Measurements from ENCODE around the gene LRMDA.

The LRMDA gene

GRCh38 chr10:75772153-75772887, 340.9 kb downstream of the LRMDA start:
- Histone ChIP-seq H3K9me3 (ENCODE audit: control insufficient read depth, insufficient read depth, low read length) (no peaks in the 10 kb centered on the region), H3K27ac (ENCODE audit: low read depth, low read length) (no peak overlapping the region), H3K27me3 (ENCODE audit: control insufficient read depth, insufficient read depth, low read length) (no peaks in the 10 kb centered on the region), H3K9ac (ENCODE audit: low read depth, low read length) (no peak overlapping the region), H3K36me3 (ENCODE audit: control insufficient read depth, insufficient read depth, low read length) (no peaks in the 10 kb centered on the region), H3K4me1 (ENCODE audit: control insufficient read depth, insufficient read depth, low read length) (0 out of 2 replicates have a peak, but pooled peaks cover 4% of the 10 kb centered on the region), H3K4me3 (ENCODE audit: low read depth, low read length) (no peak overlapping the region)

GRCh38 chr10:75773231-75773780, 341.9 kb downstream of the LRMDA start:
- Histone ChIP-seq H3K36me3 (ENCODE audit: control insufficient read depth, insufficient read depth, low read length) (no peaks in the 10 kb centered on the region), H3K4me3 (ENCODE audit: low read depth, low read length) (no peak overlapping the region), H3K9ac (ENCODE audit: low read depth, low read length) (no peak overlapping the region), H3K9me3 (ENCODE audit: control insufficient read depth, insufficient read depth, low read length) (no peaks in the 10 kb centered on the region), H3K4me1 (ENCODE audit: control insufficient read depth, insufficient read depth, low read length) (0 out of 2 replicates have a peak, but pooled peaks cover 4% of the 10 kb centered on the region), H3K27ac (ENCODE audit: low read depth, low read length) (no peak overlapping the region), H3K27me3 (ENCODE audit: control insufficient read depth, insufficient read depth, low read length) (no peaks in the 10 kb centered on the region)

- H3K4me1 ChIP-seq (ENCODE audit: control insufficient read depth, insufficient read depth, low read length), result 0 out of 2 replicates have a peak, but pooled peaks cover 4% of the 10 kb centered on the region
- no peak overlapping the region for H3K27ac ChIP-seq (ENCODE audit: low read depth, low read length)
- H3K9ac ChIP-seq (ENCODE audit: low read depth, low read length), result no peak overlapping the region
- H3K27me3 ChIP-seq (ENCODE audit: control insufficient read depth, insufficient read depth, low read length), result no peaks in the 10 kb centered on the region
- H3K9me3 ChIP-seq (ENCODE audit: control insufficient read depth, insufficient read depth, low read length), result no peaks in the 10 kb centered on the region
- no peaks in the 10 kb centered on the region for H3K36me3 ChIP-seq (ENCODE audit: control insufficient read depth, insufficient read depth, low read length)
- no peak overlapping the region for H3K4me3 ChIP-seq (ENCODE audit: low read depth, low read length)
Observed at GRCh38 chr10:75773813-75774782, 342.7 kb downstream of the LRMDA start.

GRCh38 chr10:75774783-75775490, 343.5 kb downstream of the LRMDA start:
- Histone ChIP-seq H3K9ac (ENCODE audit: low read depth, low read length) (no peak overlapping the region), H3K27ac (ENCODE audit: low read depth, low read length) (no peak overlapping the region), H3K4me1 (ENCODE audit: control insufficient read depth, insufficient read depth, low read length) (0 out of 2 replicates have a peak, but pooled peaks cover 4% of the 10 kb centered on the region), H3K9me3 (ENCODE audit: control insufficient read depth, insufficient read depth, low read length) (no peaks in the 10 kb centered on the region), H3K27me3 (ENCODE audit: control insufficient read depth, insufficient read depth, low read length) (no peaks in the 10 kb centered on the region), H3K36me3 (ENCODE audit: control insufficient read depth, insufficient read depth, low read length) (no peaks in the 10 kb centered on the region), H3K4me3 (ENCODE audit: low read depth, low read length) (no peak overlapping the region)

GRCh38 chr10:75776738-75777504, 345.5 kb downstream of the LRMDA start:
- peaks cover 10% of the 10 kb centered on the region for H3K4me1 ChIP-seq (ENCODE audit: control insufficient read depth, insufficient read depth, low read length)
- no peaks in the 10 kb centered on the region for H3K27me3 ChIP-seq (ENCODE audit: control insufficient read depth, insufficient read depth, low read length)
- no peaks in the 10 kb centered on the region for H3K9me3 ChIP-seq (ENCODE audit: control insufficient read depth, insufficient read depth, low read length)
- no peaks in the 10 kb centered on the region for H3K36me3 ChIP-seq (ENCODE audit: control insufficient read depth, insufficient read depth, low read length)
- no peak overlapping the region for H3K9ac ChIP-seq (ENCODE audit: low read depth, low read length)
- no peak overlapping the region for H3K27ac ChIP-seq (ENCODE audit: low read depth, low read length)
- H3K4me3 ChIP-seq (ENCODE audit: low read depth, low read length), result no peak overlapping the region

GRCh38 chr10:75778665-75779064, 347.2 kb downstream of the LRMDA start:
- Histone ChIP-seq H3K4me3 (ENCODE audit: low read depth, low read length) (no peak overlapping the region), H3K9me3 (ENCODE audit: control insufficient read depth, insufficient read depth, low read length) (no peaks in the 10 kb centered on the region), H3K9ac (ENCODE audit: low read depth, low read length) (no peak overlapping the region), H3K4me1 (ENCODE audit: control insufficient read depth, insufficient read depth, low read length) (peaks cover 16% of the 10 kb centered on the region), H3K27ac (ENCODE audit: low read depth, low read length) (no peak overlapping the region), H3K36me3 (ENCODE audit: control insufficient read depth, insufficient read depth, low read length) (no peaks in the 10 kb centered on the region), H3K27me3 (ENCODE audit: control insufficient read depth, insufficient read depth, low read length) (no peaks in the 10 kb centered on the region)

GRCh38 chr10:75779276-75779675, 347.9 kb downstream of the LRMDA start:
- H3K27me3 ChIP-seq (ENCODE audit: control insufficient read depth, insufficient read depth, low read length), result no peaks in the 10 kb centered on the region
- peaks cover 16% of the 10 kb centered on the region for H3K4me1 ChIP-seq (ENCODE audit: control insufficient read depth, insufficient read depth, low read length)
- no peak overlapping the region for H3K27ac ChIP-seq (ENCODE audit: low read depth, low read length)
- no peaks in the 10 kb centered on the region for H3K36me3 ChIP-seq (ENCODE audit: control insufficient read depth, insufficient read depth, low read length)
- no peak overlapping the region for H3K9ac ChIP-seq (ENCODE audit: low read depth, low read length)
- no peaks in the 10 kb centered on the region for H3K9me3 ChIP-seq (ENCODE audit: control insufficient read depth, insufficient read depth, low read length)
- no peak overlapping the region for H3K4me3 ChIP-seq (ENCODE audit: low read depth, low read length)

GRCh38 chr10:75782463-75783248, 351.2 kb downstream of the LRMDA start:
- Histone ChIP-seq H3K4me3 (ENCODE audit: low read depth, low read length) (no peak overlapping the region), H3K9me3 (ENCODE audit: control insufficient read depth, insufficient read depth, low read length) (no peaks in the 10 kb centered on the region), H3K36me3 (ENCODE audit: control insufficient read depth, insufficient read depth, low read length) (no peaks in the 10 kb centered on the region), H3K27me3 (ENCODE audit: control insufficient read depth, insufficient read depth, low read length) (no peaks in the 10 kb centered on the region), H3K27ac (ENCODE audit: low read depth, low read length) (no peak overlapping the region), H3K4me1 (ENCODE audit: control insufficient read depth, insufficient read depth, low read length) (peaks cover 16% of the 10 kb centered on the region), H3K9ac (ENCODE audit: low read depth, low read length) (no peak overlapping the region)

- H3K4me1 ChIP-seq (ENCODE audit: control insufficient read depth, insufficient read depth, low read length), result peaks cover 13% of the 10 kb centered on the region
- H3K36me3 ChIP-seq (ENCODE audit: control insufficient read depth, insufficient read depth, low read length), result no peaks in the 10 kb centered on the region
- H3K9me3 ChIP-seq (ENCODE audit: control insufficient read depth, insufficient read depth, low read length), result no peaks in the 10 kb centered on the region
- H3K9ac ChIP-seq (ENCODE audit: low read depth, low read length), result peak overlapping the region; percentile 8; the same call in 1 of the 2 replicates
- peak overlapping the region; percentile 19; the same call in 1 of the 2 replicates for H3K4me3 ChIP-seq (ENCODE audit: low read depth, low read length)
- peak overlapping the region; percentile 72 for H3K27ac ChIP-seq (ENCODE audit: low read depth, low read length)
- H3K27me3 ChIP-seq (ENCODE audit: control insufficient read depth, insufficient read depth, low read length), result no peaks in the 10 kb centered on the region
Observed at GRCh38 chr10:75788394-75789205, 357.2 kb downstream of the LRMDA start.

Measured in HUES48 (cell line).